ENCODE data around the gene C1orf21.

C1orf21 gene

GRCh38 chr1:184635347-184635979 is 248.6 kb downstream of the C1orf21 start:
- no peak for DNase-seq

- DNase-seq = no peak
Measured at GRCh38 chr1:184635980-184636431, 249.2 kb downstream of the C1orf21 start.

- DNase-seq = no peak
Measured at GRCh38 chr1:184637664-184638240, 250.9 kb downstream of the C1orf21 start.

GRCh38 chr1:184639205-184639604 is 252.4 kb downstream of the C1orf21 start:
- DNase-seq = no peak

- DNase-seq = no peak
Measured at GRCh38 chr1:184640505-184640904, 253.7 kb downstream of the C1orf21 start.

- DNase-seq = no peak
Measured at GRCh38 chr1:184641894-184642293, 255.1 kb downstream of the C1orf21 start.

- DNase-seq = no peak
Measured at GRCh38 chr1:184643661-184644060, 256.8 kb downstream of the C1orf21 start.

GRCh38 chr1:184644771-184645170 is 257.9 kb downstream of the C1orf21 start:
- no peak for DNase-seq

GRCh38 chr1:184646178-184646701 is 259.4 kb downstream of the C1orf21 start:
- DNase-seq = no peak

GRCh38 chr1:184646824-184647223 is 260.0 kb downstream of the C1orf21 start:
- DNase-seq = no peak

GRCh38 chr1:184647471-184647870 is 260.6 kb downstream of the C1orf21 start:
- DNase-seq = no peak

- no peak for DNase-seq
Measured at GRCh38 chr1:184648160-184648855, 261.5 kb downstream of the C1orf21 start.

GRCh38 chr1:184648856-184649201 is 262.0 kb downstream of the C1orf21 start:
- no peak for DNase-seq

- no peak for DNase-seq
Measured at GRCh38 chr1:184649451-184649888, 262.6 kb downstream of the C1orf21 start.

GRCh38 chr1:184650177-184650866 is 263.5 kb downstream of the C1orf21 start:
- no peak for DNase-seq

GRCh38 chr1:184655185-184655584 is 268.4 kb downstream of the C1orf21 start:
- DNase-seq = no peak

GRCh38 chr1:184656221-184656620 is 269.4 kb downstream of the C1orf21 start:
- no peak for DNase-seq

- no peak for DNase-seq
Measured at GRCh38 chr1:184658055-184658454, 271.2 kb downstream of the C1orf21 start.

GRCh38 chr1:184660462-184661191 is 273.8 kb downstream of the C1orf21 start:
- no peak for DNase-seq

GRCh38 chr1:184661801-184662200 is 275.0 kb downstream of the C1orf21 start:
- DNase-seq = no peak

GRCh38 chr1:184664042-184664660 is 277.3 kb downstream of the C1orf21 start:
- no peak for DNase-seq

- no peak for DNase-seq
Measured at GRCh38 chr1:184664661-184665060, 277.8 kb downstream of the C1orf21 start.

Measured in NCI-H1105 treated with DMSO at 0.1 percent for 48 hours (cell line).